Measurements from ENCODE around the gene ENPP6.

- no peak for TF ChIP-seq CTCF (IDR thresholded peaks at IDR 0.05)
- no peak for TF ChIP-seq POLR2A (IDR thresholded peaks at IDR 0.05)
- TF ChIP-seq POLR2AphosphoS5 (IDR thresholded peaks at IDR 0.05): no peak
These were observed 102.3 kb downstream of the ENPP6 start for GRCh38 chr4:184115399-184115798.
